HG03469 (cell line): Measurements from ENCODE around the gene CARD11.
"Not testable (repeated sequence)": the region's sequence is repeated elsewhere in the genome, so short reads cannot be mapped to it uniquely, and the experiment has no call there.

ENCODE experiments used
- ATAC-seq: cut with Tn5 transposase; IDR thresholded peaks from one replicate; pipeline ENCODE4 v1.9.1; 2021; ENCODE audit warnings: mild to moderate bottlenecking, moderate library complexity, moderate number of reproducible peaks; ENCODE audit not compliant: unreplicated experiment

CARD11 gene

GRCh38 chr7:3021825-3022224 lies 21.8 kb downstream of the CARD11 start:
- ATAC-seq = no peak

GRCh38 chr7:3021224-3021623 lies 22.4 kb downstream of the CARD11 start:
- ATAC-seq = not testable (repeated sequence)

GRCh38 chr7:3020416-3020815 lies 23.3 kb downstream of the CARD11 start:
- ATAC-seq = no peak

- ATAC-seq = no peak
These were observed 23.9 kb downstream of the CARD11 start for GRCh38 chr7:3019801-3020200.

- ATAC-seq = no peak
These were observed 29.5 kb downstream of the CARD11 start for GRCh38 chr7:3013975-3014792.

- no peak for ATAC-seq
These were observed 32.3 kb downstream of the CARD11 start for GRCh38 chr7:3011211-3011852.

GRCh38 chr7:3010161-3010560 lies 33.5 kb downstream of the CARD11 start:
- ATAC-seq = no peak

- ATAC-seq = no peak
These were observed 34.6 kb downstream of the CARD11 start for GRCh38 chr7:3009086-3009485.

- ATAC-seq = no peak
These were observed 35.3 kb downstream of the CARD11 start for GRCh38 chr7:3008386-3008785.

- no peak for ATAC-seq
These were observed 36.0 kb downstream of the CARD11 start for GRCh38 chr7:3007696-3008095.

GRCh38 chr7:3005257-3005656 lies 38.4 kb downstream of the CARD11 start:
- no peak for ATAC-seq

GRCh38 chr7:3003936-3004335 lies 39.7 kb downstream of the CARD11 start:
- ATAC-seq = no peak

- ATAC-seq = no peak
These were observed 41.0 kb downstream of the CARD11 start for GRCh38 chr7:3002631-3003030.

GRCh38 chr7:3000566-3000965 lies 43.1 kb downstream of the CARD11 start:
- ATAC-seq = no peak

GRCh38 chr7:2999078-2999500 lies 44.6 kb downstream of the CARD11 start:
- ATAC-seq = no peak

- ATAC-seq = no peak
These were observed 46.7 kb downstream of the CARD11 start for GRCh38 chr7:2997014-2997413.

- no peak for ATAC-seq
These were observed 47.5 kb downstream of the CARD11 start for GRCh38 chr7:2996141-2996540.

GRCh38 chr7:2993868-2994267 lies 49.8 kb downstream of the CARD11 start:
- no peak for ATAC-seq

GRCh38 chr7:2993396-2993795 lies 50.3 kb downstream of the CARD11 start:
- no peak for ATAC-seq

- ATAC-seq = no peak
These were observed 52.7 kb downstream of the CARD11 start for GRCh38 chr7:2990949-2991470.

- no peak for ATAC-seq
These were observed 57.1 kb downstream of the CARD11 start for GRCh38 chr7:2986561-2986960.

GRCh38 chr7:2985866-2986265 lies 57.8 kb downstream of the CARD11 start:
- no peak for ATAC-seq
